NCI-H1092 (cell line): Measurements from ENCODE around the gene SMIM10L2A.
"Not testable (repeated sequence)": the region's sequence is repeated elsewhere in the genome, so short reads cannot be mapped to it uniquely, and the experiment has no call there.

Source experiments
- DNase-seq: peaks from one replicate; lab custom pipeline; 2025; lab: John Stamatoyannopoulos, UW

Gene SMIM10L2A

GRCh38 chrX:135423173-135423864 lies 1.6 kb downstream of the SMIM10L2A start:
- DNase-seq: not testable (repeated sequence)

DNA sequence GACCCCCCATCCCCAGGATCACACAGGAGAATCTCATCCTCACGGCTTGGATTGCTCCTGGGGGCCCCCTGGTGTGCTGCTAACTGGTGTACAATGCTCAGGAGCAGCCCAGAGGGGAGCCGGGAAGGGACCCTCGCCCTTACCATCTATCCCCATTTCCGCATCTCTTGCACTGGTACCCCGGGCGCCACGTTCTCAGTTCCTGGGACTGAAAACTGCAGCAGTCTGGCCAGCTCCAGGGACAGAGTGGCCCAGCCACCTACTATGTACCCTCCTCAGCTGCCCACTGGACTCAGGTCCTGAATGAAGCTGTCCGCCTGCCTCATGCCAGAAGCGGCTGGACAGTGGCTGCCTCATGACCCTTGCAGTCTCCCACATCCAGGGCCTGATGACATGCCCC lies 2.7 kb downstream of the SMIM10L2A start:
- no peak for DNase-seq

DNA sequence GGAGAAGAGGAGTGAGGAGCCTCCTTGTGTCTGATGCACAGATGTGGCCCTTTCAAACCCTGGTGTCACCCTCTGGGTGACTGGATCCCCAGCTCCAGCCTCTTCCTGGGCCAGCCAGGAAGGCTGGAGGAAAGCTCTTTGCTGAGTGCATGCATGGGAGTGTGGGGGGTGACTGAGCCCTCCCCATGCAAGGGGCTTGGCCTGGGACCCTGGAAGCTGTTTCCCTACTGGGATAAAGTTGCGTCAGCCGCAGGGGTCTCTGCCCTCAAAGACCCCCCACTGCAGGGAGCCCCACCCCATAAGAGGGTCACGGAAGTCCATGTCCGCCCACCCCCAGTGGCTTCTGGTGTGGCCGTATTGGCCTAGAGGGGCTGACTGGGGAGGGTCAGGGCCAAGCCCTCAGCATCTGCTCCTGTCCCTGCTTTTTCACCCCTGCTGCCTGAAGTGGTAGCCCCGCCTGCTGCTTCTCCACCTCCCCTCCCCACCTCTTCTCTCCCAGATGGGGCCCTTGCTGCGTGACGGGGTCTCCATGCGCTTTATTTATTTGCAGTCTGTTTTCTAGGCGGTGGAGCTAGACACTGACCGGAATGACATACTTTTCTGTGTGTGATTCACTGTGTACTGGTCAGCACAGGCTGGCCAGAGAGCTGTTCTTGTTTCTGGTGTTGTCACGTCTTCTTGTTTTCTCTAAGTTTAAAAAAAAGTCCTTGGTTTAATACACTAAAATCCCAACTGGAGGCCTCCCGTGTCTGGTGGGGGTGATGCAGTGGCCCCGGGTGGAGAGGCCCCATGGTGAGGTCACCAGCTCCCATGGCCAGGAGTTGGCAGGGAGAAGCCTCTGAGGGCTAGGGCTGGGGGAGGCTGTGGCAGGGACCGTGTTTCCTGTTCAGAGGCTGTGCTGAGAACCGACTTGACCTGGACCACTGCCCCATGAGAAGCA lies 3.6 kb downstream of the SMIM10L2A start:
- no peak for DNase-seq

GRCh38 chrX:135429429-135429828 lies 7.7 kb downstream of the SMIM10L2A start:
- no peak for DNase-seq

DNA sequence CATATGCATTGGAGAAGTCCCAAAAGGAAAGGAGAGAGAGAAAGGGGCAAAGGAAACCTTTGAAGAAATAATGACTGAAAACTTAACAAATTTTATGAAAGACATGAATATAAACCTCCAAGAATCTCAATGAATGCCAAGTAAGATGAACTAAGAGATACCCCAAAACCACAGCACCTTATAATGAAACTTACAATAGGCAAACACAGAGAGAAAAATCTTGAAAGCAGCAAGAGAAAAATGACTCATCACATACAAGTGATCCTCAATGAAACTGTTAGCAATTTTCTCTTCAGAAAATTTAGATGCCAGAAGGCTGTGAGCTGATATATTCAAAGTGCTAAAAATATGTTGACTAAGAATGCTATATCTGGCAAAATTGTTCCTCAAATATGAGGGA lies 10.1 kb downstream of the SMIM10L2A start:
- no peak for DNase-seq

DNA sequence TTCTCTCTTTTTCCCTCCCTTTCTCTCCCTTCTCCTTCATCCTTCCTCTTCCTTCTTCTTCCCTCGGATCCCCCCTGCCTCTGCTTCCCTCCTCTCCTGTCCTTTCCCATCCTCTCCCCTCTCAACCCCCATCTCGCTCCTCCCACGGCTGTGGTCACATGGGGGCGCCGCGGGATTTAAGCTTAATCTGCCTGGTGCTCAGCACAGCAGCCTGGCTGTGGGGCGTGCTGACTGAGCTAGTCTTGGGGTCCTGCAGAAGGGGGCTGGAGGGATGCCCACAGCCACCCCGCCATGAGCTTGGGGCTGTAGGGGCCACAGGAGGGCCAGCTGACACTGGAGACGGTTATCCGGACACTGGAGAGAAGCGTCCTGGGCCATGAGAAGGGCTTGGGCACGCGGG lies 10.7 kb downstream of the SMIM10L2A start:
- DNase-seq: no peak

DNA sequence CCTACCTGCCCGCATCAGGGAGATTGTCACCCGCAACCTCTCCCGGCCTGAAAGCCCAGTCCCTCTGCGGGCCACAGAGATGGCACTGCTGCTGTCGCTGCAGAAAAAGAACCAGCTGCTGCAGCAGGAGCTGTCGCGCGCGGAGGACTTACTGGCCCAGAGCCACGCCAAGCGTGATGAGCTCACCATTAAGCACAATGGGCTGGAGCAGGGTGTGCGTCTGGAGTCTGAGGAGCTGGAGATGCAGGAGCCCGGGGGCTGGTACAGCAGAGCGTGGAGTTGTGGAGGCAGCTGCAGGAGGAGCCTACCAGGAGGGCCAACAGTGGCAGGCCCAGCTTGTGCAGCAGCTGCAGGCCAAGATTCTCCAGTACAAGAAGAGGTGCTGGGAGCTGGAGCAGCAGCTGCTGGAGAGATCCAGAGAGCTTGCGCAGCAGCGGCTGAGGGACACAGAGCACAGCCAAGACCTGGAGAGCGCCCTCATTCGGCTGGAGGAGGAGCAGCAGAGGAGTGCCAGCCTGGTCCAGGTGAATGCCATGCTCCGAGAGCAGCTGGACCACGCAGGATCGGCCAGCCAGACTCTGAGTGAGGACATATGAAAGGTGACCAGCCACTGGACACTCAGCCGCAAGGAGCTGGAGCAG lies 11.3 kb downstream of the SMIM10L2A start:
- DNase-seq: no peak

- DNase-seq: no peak
These were observed 11.9 kb downstream of the SMIM10L2A start for GRCh38 chrX:135433531-135434257.

GRCh38 chrX:135434258-135435138 lies 12.8 kb downstream of the SMIM10L2A start:
- DNase-seq: no peak

DNA sequence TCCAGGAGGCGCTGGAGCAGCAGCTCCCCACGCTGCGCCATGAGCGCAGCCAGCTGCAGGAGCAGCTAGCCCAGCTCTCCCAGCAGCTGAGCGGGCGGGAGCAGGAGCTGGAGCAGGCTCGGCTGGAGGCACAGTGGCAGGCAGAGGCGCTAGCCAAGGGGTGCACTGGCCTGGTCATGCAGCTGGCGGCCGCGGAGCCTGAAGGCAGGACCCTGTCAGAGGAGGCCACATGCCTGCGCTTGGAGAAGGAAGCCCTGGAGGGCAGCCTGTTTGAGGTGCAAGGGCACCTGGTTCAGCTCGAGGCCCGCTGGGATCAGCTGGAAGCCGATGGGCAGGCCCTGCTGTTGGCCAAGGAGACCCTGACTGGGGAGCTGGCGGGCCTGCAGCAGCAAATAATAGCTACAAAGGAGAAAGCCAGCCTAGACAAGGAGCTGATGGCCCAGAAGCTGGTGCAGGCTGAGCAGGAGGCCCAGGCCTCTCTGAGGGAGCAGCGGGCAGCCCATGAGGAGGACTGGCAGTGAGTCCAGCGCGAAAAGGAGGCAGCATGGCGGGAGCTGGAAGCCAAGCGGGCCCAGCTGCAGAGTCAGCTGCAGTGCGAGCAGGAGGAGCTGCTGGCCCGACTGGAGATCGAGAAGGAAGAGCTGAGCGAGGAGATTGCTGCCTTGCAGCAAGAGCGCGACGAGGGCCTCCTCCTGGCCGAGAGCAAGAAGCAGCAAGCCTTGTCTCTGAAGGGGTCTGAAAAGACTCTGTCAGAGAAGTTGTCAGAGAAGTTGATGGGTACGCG lies 13.6 kb downstream of the SMIM10L2A start:
- DNase-seq: no peak

DNA sequence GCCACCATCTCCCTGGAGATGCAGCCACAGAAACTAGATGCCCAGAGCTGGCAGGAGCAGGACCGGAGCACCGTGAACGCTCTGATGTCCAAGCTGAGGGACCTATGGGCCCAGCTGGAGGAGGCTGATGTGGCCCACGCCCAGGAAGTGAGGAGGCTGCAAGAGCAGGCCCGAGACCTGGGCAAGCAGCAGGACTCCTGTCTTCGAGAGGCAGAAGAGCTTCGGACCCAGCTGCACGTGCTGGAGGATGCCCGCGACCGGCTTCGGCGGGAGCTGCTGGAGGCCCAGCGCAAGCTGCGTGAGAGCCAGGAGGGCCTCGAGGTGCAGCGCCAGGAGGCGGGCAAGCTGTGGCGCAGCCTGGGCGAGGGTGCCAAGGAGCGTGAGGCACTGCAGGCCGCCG lies 14.2 kb downstream of the SMIM10L2A start:
- no peak for DNase-seq

GRCh38 chrX:135436456-135436855 lies 14.7 kb downstream of the SMIM10L2A start:
- no peak for DNase-seq

GRCh38 chrX:135436966-135437866 lies 15.5 kb downstream of the SMIM10L2A start:
- peak; percentile 8 for DNase-seq

DNA sequence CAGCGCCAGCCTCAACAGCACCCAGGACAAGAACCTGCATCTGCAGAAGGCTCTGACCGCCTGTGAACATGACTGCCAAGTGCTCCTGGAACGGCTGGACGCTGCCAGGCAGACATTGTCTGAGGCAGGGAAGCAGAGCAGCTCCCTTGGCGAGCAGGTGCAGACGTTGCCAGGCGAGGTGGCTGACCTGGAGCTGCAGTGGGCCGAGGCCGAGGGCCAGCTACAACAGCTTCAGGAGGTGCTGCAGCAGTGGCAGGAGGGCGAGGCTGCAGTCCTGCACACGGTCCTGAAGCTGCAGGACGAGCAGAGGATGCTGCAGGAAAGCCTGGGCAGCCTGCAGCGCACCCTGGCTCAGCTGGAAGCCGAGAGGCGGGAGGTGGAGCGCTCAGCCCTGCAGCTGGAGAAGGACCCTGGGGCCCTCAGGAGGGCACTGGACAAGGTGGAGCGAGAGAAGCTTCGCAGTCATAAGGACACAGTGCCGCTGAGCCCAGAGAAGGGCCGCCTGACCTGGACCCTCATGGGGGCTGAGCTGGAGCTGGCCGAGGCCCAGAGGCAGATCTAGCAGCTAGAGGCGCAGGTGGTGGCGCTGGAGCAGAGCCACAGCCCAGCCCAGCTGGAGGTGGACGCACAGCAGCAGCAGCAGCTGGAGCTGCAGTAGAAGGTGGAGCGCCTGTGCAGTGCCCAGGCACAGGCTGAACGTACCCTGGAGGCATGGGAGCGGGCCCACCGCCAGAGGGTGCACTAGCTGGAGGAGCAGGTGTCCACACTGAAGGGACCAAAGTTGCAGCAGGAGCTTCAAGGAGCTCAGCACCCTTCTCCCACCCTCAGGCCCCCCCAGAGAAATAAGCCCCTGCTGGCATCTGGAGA lies 16.4 kb downstream of the SMIM10L2A start:
- DNase-seq: peak; percentile 16

GRCh38 chrX:135438734-135439043 lies 16.9 kb downstream of the SMIM10L2A start:
- DNase-seq: no peak

- DNase-seq: no peak
These were observed 28.1 kb downstream of the SMIM10L2A start for GRCh38 chrX:135449637-135450550.

DNA sequence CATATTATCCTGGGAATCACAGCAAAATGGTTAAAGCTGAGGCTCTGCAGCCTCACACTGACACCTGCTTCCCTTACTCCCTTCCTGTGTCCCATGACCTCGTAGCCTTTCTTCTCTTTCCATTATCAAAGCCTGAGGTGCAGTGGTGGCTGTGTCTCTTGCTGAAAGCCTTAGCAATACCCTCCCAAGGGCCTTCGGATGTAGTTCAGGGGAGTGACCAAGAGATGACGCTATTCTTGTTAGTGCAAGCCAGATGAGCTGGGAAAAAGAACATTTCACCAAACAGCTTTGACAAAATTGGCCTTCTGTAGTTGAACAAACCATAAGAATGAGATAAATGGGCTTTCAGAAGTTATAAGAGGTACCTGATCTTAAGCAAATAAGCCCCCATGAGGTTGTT lies 31.6 kb downstream of the SMIM10L2A start:
- no peak for DNase-seq
